ENCODE data around the gene NPHP1. TPM values are rescaled to one million over a fixed set of nuclear protein-coding genes. Genes with fewer than 3 reads are reported as not detected.
"Not testable (repeated sequence)": the region's sequence is repeated elsewhere in the genome, so short reads cannot be mapped to it uniquely, and the experiment has no call there.

The NPHP1 gene
- polyA plus RNA-seq, 1 experiment, result 2.9 TPM

DNA sequence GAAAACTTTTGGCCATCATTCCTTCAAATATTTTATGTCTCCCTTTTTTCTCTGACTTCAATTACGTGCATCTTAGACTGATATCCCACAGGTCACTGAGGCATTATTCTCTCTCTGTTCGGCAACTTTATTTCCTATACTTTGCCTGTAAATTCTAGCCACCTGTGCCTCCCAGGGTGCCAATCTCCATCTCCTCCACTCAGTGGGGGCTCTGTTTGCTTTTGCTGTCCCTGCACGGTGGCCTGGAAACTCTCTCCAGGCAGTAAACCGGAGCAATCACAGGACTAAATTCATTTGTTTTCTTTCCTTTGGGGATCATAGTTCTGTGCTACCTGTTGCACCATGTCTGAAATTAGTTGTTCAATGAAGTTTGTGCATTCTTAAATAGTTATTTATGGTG, 17.1 kb upstream of the NPHP1 start:
- POLR2A ChIA-PET, result no interaction called here
- CTCF ChIA-PET, result no interaction called here
- H3K36me3 ChIP-seq (ENCODE audit: control insufficient read depth, insufficient read depth, low read length), result no peaks in the 10 kb centered on the region
- no peak for DNase-seq (ENCODE audit: low read depth)
- TF ChIP-seq, protein P1, sequence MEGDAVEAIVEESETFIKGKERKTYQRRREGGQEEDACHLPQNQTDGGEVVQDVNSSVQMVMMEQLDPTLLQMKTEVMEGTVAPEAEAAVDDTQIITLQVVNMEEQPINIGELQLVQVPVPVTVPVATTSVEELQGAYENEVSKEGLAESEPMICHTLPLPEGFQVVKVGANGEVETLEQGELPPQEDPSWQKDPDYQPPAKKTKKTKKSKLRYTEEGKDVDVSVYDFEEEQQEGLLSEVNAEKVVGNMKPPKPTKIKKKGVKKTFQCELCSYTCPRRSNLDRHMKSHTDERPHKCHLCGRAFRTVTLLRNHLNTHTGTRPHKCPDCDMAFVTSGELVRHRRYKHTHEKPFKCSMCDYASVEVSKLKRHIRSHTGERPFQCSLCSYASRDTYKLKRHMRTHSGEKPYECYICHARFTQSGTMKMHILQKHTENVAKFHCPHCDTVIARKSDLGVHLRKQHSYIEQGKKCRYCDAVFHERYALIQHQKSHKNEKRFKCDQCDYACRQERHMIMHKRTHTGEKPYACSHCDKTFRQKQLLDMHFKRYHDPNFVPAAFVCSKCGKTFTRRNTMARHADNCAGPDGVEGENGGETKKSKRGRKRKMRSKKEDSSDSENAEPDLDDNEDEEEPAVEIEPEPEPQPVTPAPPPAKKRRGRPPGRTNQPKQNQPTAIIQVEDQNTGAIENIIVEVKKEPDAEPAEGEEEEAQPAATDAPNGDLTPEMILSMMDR (IDR thresholded peaks at IDR 0.05; ENCODE audit: insufficient read depth, low read depth, low read length), result no peak
- peaks cover 10% of the 10 kb centered on the region for H3K27me3 ChIP-seq (ENCODE audit: control insufficient read depth, insufficient read depth, low read length)
- no peak overlapping the region for H3K4me3 ChIP-seq (ENCODE audit: low read depth, low read length)

DNA sequence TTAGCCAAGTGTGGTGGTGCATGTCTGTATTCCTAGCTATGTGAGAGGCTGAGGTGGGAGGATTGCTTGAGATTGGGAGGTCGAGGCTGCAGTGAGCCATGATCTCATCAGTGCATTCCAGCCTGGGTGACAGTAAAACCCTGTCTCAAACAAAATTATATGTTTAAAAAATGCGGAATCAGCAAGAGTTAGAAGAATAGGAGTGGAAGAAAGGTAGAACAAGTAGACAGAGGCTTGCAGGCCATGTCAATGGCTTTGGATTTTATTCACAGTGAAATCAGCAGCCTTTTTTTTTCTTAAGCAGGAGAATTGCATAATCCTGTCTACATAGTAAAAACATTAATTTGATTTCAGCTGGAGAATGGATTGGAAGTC, 15.4 kb upstream of the NPHP1 start:
- Histone ChIP-seq H3K4me3 (ENCODE audit: low read depth, low read length) (no peak overlapping the region), H3K27me3 (ENCODE audit: control insufficient read depth, insufficient read depth, low read length) (peaks cover 10% of the 10 kb centered on the region)
- no peak for DNase-seq (ENCODE audit: low read depth)

DNA sequence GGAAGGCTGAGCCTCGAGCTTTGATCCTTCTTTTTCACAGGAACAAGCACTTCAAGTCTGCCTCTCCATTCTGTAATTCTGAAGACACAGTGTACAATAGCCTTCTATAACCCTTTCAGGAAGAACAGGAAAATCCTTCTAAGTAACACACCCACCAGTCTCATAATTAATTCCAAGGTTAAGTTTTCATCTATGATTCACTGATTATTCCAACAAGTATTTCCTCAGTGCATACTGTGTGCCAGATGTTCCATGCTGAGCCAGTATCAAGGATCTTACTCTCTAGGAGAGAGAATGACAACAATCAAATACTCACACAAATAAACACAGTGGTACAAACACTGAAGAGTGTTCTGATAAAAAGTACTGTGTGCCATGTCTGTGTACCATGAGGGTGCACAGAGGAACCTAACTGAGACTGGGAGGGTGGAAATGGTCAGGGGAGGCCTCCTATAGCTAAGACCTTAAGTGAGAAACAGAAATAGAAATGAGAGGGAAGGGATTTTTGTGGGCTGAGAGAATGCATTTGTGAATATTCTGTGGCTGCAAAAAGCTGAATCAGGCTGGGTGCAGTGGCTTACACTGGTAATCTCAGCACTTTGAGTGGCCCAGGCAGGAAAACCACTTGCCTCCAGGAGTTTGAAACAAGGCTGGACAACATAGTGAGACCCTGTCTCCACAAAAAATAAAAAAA, 14.8 kb upstream of the NPHP1 start:
- Histone ChIP-seq H3K4me3 (ENCODE audit: low read depth, low read length) (no peak overlapping the region), H3K36me3 (ENCODE audit: control insufficient read depth, insufficient read depth, low read length) (no peaks in the 10 kb centered on the region), H3K27me3 (ENCODE audit: control insufficient read depth, insufficient read depth, low read length) (peaks cover 10% of the 10 kb centered on the region)
- no peak for DNase-seq (ENCODE audit: low read depth)
- POLR2A ChIA-PET, result no interaction called here
- CTCF ChIA-PET, result no interaction called here
- TF ChIP-seq, protein P1 (IDR thresholded peaks at IDR 0.05; ENCODE audit: insufficient read depth, low read depth, low read length), result no peak

More for the DNA sequence above, 15.4 kb upstream of the NPHP1 start:
- ChIA-PET POLR2A (no interaction called here), CTCF (no interaction called here)
- H3K36me3 ChIP-seq (ENCODE audit: control insufficient read depth, insufficient read depth, low read length), result no peaks in the 10 kb centered on the region
- TF ChIP-seq, protein P1 (IDR thresholded peaks at IDR 0.05; ENCODE audit: insufficient read depth, low read depth, low read length), result no peak

DNA sequence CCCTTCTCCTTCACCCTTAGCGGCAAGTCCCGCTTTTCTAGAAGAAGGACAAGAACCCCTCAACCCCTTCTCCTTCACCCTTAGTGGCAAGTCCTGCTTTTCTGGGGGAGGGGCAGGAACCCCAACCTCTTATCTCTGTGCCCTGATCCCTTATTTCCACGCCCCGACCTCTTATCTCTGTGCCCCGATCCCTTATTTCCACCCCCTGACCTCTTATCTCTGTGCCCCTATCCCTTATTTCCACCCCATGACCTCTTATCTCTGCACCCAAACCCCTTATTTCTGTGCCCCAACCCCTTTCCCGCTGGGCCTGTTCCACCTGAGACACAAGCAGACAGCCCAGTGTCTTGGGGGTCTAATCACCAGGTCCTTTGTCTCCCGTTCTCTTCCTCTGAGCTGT, 14.1 kb upstream of the NPHP1 start:
- H3K4me3 ChIP-seq (ENCODE audit: low read depth, low read length); CTCF ChIA-PET; POLR2A ChIA-PET; H3K36me3 ChIP-seq (ENCODE audit: control insufficient read depth, insufficient read depth, low read length); DNase-seq (ENCODE audit: low read depth): not testable (repeated sequence)
- H3K27me3 ChIP-seq (ENCODE audit: control insufficient read depth, insufficient read depth, low read length), result peaks cover 11% of the 10 kb centered on the region

DNA sequence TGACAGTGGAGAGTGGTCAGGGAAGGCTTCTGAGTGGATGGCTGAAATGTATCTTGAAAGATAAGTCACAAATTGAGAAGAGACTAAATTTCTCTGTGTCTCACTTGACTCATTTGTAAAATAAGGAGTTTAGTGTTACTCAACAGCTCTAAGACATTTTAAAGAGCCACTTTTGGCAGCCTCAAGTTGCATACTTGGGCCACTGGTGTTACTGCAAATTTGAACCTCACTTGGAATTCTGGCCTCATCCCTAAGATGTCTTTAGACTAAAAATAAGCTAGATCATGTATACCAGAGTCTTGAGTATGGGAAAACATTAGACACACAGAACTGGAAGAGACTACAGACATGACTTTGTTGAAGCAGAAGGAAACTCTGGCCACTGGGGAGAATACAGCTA, 12.0 kb upstream of the NPHP1 start:
- no peak for DNase-seq (ENCODE audit: low read depth)
- TF ChIP-seq, protein P1 (IDR thresholded peaks at IDR 0.05; ENCODE audit: insufficient read depth, low read depth, low read length), result no peak
- POLR2A ChIA-PET, result no interaction called here
- peaks cover 7% of the 10 kb centered on the region for H3K27me3 ChIP-seq (ENCODE audit: control insufficient read depth, insufficient read depth, low read length)
- no peak overlapping the region for H3K4me3 ChIP-seq (ENCODE audit: low read depth, low read length)
- CTCF ChIA-PET, result interaction anchor here (0.6 kb wide), 1 partner anchor 41 kb away, joined by 3 read pairs; no protein-coding TSS in a partner anchor
- H3K36me3 ChIP-seq (ENCODE audit: control insufficient read depth, insufficient read depth, low read length), result no peaks in the 10 kb centered on the region

DNA sequence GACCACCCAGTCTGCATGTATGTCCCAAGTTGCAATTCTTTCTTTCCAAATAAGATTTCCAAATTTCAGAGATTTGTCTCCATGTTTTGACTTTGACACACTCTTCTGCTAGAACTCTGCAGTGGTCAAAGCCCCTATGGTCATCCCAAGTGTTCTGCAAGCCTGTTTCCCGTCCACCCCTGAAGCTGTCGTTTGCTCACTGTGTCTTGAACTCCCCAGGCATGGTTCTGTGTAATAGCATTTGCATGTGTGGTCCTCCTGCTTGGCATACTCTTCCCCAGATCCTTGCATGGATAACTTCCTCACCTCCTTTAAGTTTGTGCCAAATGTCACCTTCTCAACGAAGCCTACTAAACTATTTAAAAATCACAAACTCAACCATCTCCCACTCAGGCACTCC, 11.4 kb upstream of the NPHP1 start:
- POLR2A ChIA-PET, result no interaction called here
- no peaks in the 10 kb centered on the region for H3K36me3 ChIP-seq (ENCODE audit: control insufficient read depth, insufficient read depth, low read length)
- CTCF ChIA-PET, result no interaction called here
- TF ChIP-seq, protein P1 (IDR thresholded peaks at IDR 0.05; ENCODE audit: insufficient read depth, low read depth, low read length), result no peak
- H3K4me3 ChIP-seq (ENCODE audit: low read depth, low read length), result no peak overlapping the region
- peaks cover 6% of the 10 kb centered on the region for H3K27me3 ChIP-seq (ENCODE audit: control insufficient read depth, insufficient read depth, low read length)
- DNase-seq (ENCODE audit: low read depth), result no peak
